Keratinocyte (primary cell): Measurements from ENCODE around the gene EPHB2.

Experiments
- CTCF ChIP-seq, 3 experiments: IDR thresholded peaks in 1 of 3; conservative IDR thresholded peaks in 1 of 3; optimal IDR thresholded peaks in 1 of 3; 2 replicates in 2 of 3; 3 replicates in 1 of 3; pipeline versions ENCODE3 to v1.5.1; 2011; ENCODE audit warnings: low read length in 3 of 3, mild to moderate bottlenecking in 3 of 3, moderate library complexity in 2 of 3, control low read depth in 1 of 3, inconsistent platforms in 1 of 3; ENCODE audit not compliant: insufficient read depth in 2 of 3; ENCODE audit errors: extremely low read depth in 1 of 3
- EZH2 ChIP-seq: IDR thresholded peaks from one replicate; pipeline ENCODE4 v1.6.1; 2012; ENCODE audit warnings: inconsistent platforms, mild to moderate bottlenecking, low read length, moderate library complexity

GRCh38 chr1:22815421-22816066 lies 104.9 kb downstream of the EPHB2 start:
- no peak for TF ChIP-seq CTCF (optimal IDR thresholded peaks at IDR 0.05 in 1 of 3, IDR thresholded peaks at IDR 0.05 in 1 of 3, conservative IDR thresholded peaks at IDR 0.05 in 1 of 3; ENCODE audit: extremely low read depth in 1 of 3, insufficient read depth in 2 of 3, low read length in 3 of 3)
- TF ChIP-seq EZH2: no peak
